GM20000 (cell line): ENCODE data around the gene SYNC.
"Not testable (repeated sequence)": the region's sequence is repeated elsewhere in the genome, so short reads cannot be mapped to it uniquely, and the experiment has no call there.

Source experiments
- DNase-seq: peaks from one replicate; pipeline ENCODE4 v3.0.0; 2012; ENCODE audit warnings: low spot score
- TF ChIP-seq, protein P1 (sequence below): IDR thresholded peaks from 2 replicates; pipeline ENCODE4 v1.5.1; 2012; ENCODE audit warnings: mild to moderate bottlenecking, control low read depth; ENCODE audit errors: extremely low read depth, missing control alignments

The SYNC gene

GRCh38 chr1:32701951-32702598 is 495 bp downstream of the SYNC start:
- no peak for DNase-seq
- TF ChIP-seq, protein P1, sequence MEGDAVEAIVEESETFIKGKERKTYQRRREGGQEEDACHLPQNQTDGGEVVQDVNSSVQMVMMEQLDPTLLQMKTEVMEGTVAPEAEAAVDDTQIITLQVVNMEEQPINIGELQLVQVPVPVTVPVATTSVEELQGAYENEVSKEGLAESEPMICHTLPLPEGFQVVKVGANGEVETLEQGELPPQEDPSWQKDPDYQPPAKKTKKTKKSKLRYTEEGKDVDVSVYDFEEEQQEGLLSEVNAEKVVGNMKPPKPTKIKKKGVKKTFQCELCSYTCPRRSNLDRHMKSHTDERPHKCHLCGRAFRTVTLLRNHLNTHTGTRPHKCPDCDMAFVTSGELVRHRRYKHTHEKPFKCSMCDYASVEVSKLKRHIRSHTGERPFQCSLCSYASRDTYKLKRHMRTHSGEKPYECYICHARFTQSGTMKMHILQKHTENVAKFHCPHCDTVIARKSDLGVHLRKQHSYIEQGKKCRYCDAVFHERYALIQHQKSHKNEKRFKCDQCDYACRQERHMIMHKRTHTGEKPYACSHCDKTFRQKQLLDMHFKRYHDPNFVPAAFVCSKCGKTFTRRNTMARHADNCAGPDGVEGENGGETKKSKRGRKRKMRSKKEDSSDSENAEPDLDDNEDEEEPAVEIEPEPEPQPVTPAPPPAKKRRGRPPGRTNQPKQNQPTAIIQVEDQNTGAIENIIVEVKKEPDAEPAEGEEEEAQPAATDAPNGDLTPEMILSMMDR = no peak

DNA sequence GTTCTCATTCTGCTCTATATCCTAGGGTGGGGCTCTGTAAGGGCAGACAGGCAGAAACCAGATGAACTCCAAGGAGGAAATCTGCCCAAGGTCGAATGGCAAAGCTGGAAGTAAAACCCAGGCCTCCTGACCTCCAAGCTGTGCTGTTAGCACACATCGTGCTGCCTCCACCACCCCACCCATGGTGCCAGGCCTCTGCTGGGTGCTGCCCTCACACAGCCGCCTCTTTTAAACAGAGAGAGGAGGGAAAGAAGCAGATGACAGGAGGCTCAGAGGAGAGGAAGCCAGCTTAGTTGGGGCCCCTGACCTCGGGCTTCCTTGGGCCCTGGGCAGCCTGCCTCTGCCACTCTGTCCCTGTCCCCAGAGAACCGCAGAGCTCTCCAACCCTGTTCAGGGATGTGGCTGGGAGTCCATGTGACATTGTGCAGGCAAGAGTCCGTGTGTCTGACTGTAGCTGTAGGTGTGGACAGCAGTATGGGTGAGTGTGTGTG is 1.1 kb downstream of the SYNC start:
- TF ChIP-seq, protein P1 = no peak
- no peak for DNase-seq

DNA sequence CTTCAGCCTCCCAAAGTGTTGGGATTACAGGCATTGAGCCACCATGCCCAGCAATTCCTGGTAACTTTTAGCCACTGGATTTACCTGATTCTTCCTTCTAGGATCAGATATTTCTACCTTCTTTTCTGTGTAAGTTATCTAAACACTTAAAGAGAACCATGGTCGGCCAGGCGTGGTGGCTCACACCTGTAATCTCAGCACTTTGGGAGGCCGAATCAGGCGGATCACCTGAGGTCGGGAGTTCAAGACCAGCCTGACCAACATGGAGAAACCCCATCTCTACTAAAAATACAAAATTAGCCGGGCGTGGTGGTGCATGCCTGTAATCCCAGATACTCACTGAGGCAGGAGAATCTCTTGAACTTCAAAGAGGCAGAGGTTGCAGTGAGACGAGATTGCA is 5.6 kb downstream of the SYNC start:
- not testable (repeated sequence) for DNase-seq

DNA sequence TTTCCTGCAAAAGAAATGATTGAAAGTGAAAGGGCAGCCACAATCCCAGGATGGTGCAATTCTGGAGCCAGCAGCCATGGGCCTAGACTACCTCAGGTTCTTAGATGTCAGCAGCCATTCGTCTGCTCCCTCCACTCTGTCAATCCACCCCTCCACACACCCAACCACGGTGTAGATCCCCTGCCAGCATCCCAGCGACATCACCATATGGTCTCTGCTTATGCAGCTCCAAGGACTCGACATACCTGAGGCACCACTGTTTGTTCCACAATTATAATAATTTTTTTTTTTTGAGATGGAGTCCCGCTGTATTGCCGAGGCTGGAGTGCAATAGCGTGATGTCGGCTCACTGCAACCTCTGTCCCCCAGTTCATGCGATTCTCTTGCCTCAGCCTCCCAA is 6.5 kb downstream of the SYNC start:
- DNase-seq = no peak
- TF ChIP-seq, protein P1 = no peak

- TF ChIP-seq, protein P1 = no peak
- DNase-seq = no peak
Measured at GRCh38 chr1:32695098-32695904, 7.3 kb downstream of the SYNC start.

GRCh38 chr1:32693455-32694174 is 9.0 kb downstream of the SYNC start:
- TF ChIP-seq, protein P1 = no peak
- DNase-seq = no peak

- DNase-seq = no peak
- TF ChIP-seq, protein P1 = no peak
Measured at GRCh38 chr1:32686387-32686786, 16.2 kb downstream of the SYNC start.
